Measurements from ENCODE around the gene KPNA6.

Gene KPNA6

GRCh38 chr1:32208891-32209328 is 101.1 kb downstream of the KPNA6 start, which contains the start of gene DCDC2B:
DCDC2B (plus strand) TSS chr1:32209089; CDS start chr1:32209094, 5 bp downstream.
- H3K9me3 Mint-ChIP-seq = no peaks in the 10 kb centered on the region
- H3K36me3 Mint-ChIP-seq = peaks cover 11% of the 10 kb centered on the region
- no peaks in the 10 kb centered on the region for H3K27me3 Mint-ChIP-seq
- H3K4me1 Mint-ChIP-seq = peaks cover 26% of the 10 kb centered on the region
- H3K27ac Mint-ChIP-seq = peak within 1 kb of the TSS; percentile 12
- DNase-seq = no peak
- CTCF ChIA-PET = interaction anchor here (0.9 kb wide), 1 partner anchor 185 kb away, joined by 3 read pairs; the partner anchor contains the start of gene BSDC1
- no peak within 1 kb of the TSS for H3K4me3 Mint-ChIP-seq

GRCh38 chr1:32215629-32216480 is 108.0 kb downstream of the KPNA6 start:
- Mint-ChIP-seq H3K4me3 (no peak overlapping the region), H3K27me3 (no peaks in the 10 kb centered on the region), H3K27ac (peak overlapping the region; percentile 74), H3K36me3 (peaks cover 23% of the 10 kb centered on the region), H3K9me3 (no peaks in the 10 kb centered on the region), H3K4me1 (peaks cover 36% of the 10 kb centered on the region)
- CTCF ChIA-PET = interaction anchor here (0.7 to 4.1 kb wide), 52 partner anchors 9 to 200 kb away, joined by 3 to 61 read pairs (median 5); partner anchors contain the start of genes BSDC1, CCDC28B, FAM167B and FAM229A
- DNase-seq = peak; percentile 79

- Mint-ChIP-seq H3K27ac (peak overlapping the region; percentile 74), H3K4me1 (peaks cover 44% of the 10 kb centered on the region), H3K4me3 (no peak overlapping the region), H3K27me3 (no peaks in the 10 kb centered on the region), H3K36me3 (peaks cover 23% of the 10 kb centered on the region), H3K9me3 (no peaks in the 10 kb centered on the region)
- DNase-seq = no peak
- CTCF ChIA-PET = interaction anchor here (0.7 to 4.1 kb wide), 34 partner anchors 10 to 199 kb away, joined by 3 to 61 read pairs (median 8); partner anchors contain the start of genes BSDC1, CCDC28B, FAM167B and HDAC1
Measured at GRCh38 chr1:32216566-32216965, 108.7 kb downstream of the KPNA6 start.

GRCh38 chr1:32219022-32219421 is 111.2 kb downstream of the KPNA6 start:
- Mint-ChIP-seq H3K9me3 (no peaks in the 10 kb centered on the region), H3K27me3 (no peaks in the 10 kb centered on the region), H3K4me1 (peaks cover 62% of the 10 kb centered on the region), H3K36me3 (peaks cover 27% of the 10 kb centered on the region), H3K27ac (peak overlapping the region; percentile 14), H3K4me3 (no peak overlapping the region)
- CTCF ChIA-PET = interaction anchor here (0.8 to 2.1 kb wide), 6 partner anchors 22 to 182 kb away, joined by 3 to 7 read pairs (median 3); no protein-coding TSS in a partner anchor
- DNase-seq = no peak

GRCh38 chr1:32220746-32221580 is 113.1 kb downstream of the KPNA6 start:
- Mint-ChIP-seq H3K27ac (peak overlapping the region; percentile 24), H3K27me3 (no peaks in the 10 kb centered on the region), H3K4me3 (peak overlapping the region; percentile 97), H3K9me3 (no peaks in the 10 kb centered on the region), H3K36me3 (peaks cover 34% of the 10 kb centered on the region), H3K4me1 (peaks cover 65% of the 10 kb centered on the region)
- DNase-seq = no peak
- CTCF ChIA-PET = interaction anchor here (0.8 to 2.1 kb wide), 6 partner anchors 27 to 192 kb away, joined by 3 to 7 read pairs (median 4); partner anchors contain the start of gene HDAC1

GRCh38 chr1:32221581-32221979 is 113.7 kb downstream of the KPNA6 start:
- Mint-ChIP-seq H3K9me3 (no peaks in the 10 kb centered on the region), H3K4me1 (peaks cover 62% of the 10 kb centered on the region), H3K4me3 (peak overlapping the region; percentile 97), H3K27ac (peak overlapping the region; percentile 96), H3K36me3 (peaks cover 34% of the 10 kb centered on the region), H3K27me3 (no peaks in the 10 kb centered on the region)
- DNase-seq = no peak
- CTCF ChIA-PET = interaction anchor here (0.9 to 2.7 kb wide), 2 partner anchors 27 to 70 kb away, joined by 3 to 19 read pairs; partner anchors contain the start of gene HDAC1

- Mint-ChIP-seq H3K27me3 (no peaks in the 10 kb centered on the region), H3K4me3 (peak within 1 kb of the TSS; percentile 97), H3K9me3 (no peaks in the 10 kb centered on the region), H3K4me1 (peaks cover 57% of the 10 kb centered on the region), H3K27ac (peak within 1 kb of the TSS; percentile 96), H3K36me3 (peaks cover 29% of the 10 kb centered on the region)
- DNase-seq = peak; percentile 96
- CTCF ChIA-PET = interaction anchor here (2.7 kb wide), 1 partner anchor 27 kb away, joined by 19 read pairs; no protein-coding TSS in a partner anchor
Measured at GRCh38 chr1:32221980-32222755, 114.3 kb downstream of the KPNA6 start, which contains the start of the genes EIF3I and TMEM234. EIF3I (plus strand) TSS chr1:32222407; CDS start chr1:32222442, 35 bp downstream. TMEM234 (minus strand) TSS chr1:32222353; CDS start chr1:32222322, 31 bp downstream.

- peaks cover 55% of the 10 kb centered on the region for H3K4me1 Mint-ChIP-seq
- peaks cover 37% of the 10 kb centered on the region for H3K36me3 Mint-ChIP-seq
- H3K4me3 Mint-ChIP-seq = peak overlapping the region; percentile 97
- no peaks in the 10 kb centered on the region for H3K27me3 Mint-ChIP-seq
- CTCF ChIA-PET = interaction anchor here (0.6 to 2.7 kb wide), 4 partner anchors 18 to 195 kb away, joined by 3 to 19 read pairs (median 3); partner anchors contain the start of gene IQCC
- peak overlapping the region; percentile 83 for H3K27ac Mint-ChIP-seq
- H3K9me3 Mint-ChIP-seq = no peaks in the 10 kb centered on the region
- DNase-seq = no peak
Measured at GRCh38 chr1:32223683-32224082, 115.8 kb downstream of the KPNA6 start.

GRCh38 chr1:32224285-32224684 is 116.4 kb downstream of the KPNA6 start:
- peaks cover 41% of the 10 kb centered on the region for H3K36me3 Mint-ChIP-seq
- CTCF ChIA-PET = interaction anchor here (1.2 to 2.7 kb wide), 2 partner anchors 25 to 176 kb away, joined by 3 to 19 read pairs; no protein-coding TSS in a partner anchor
- no peaks in the 10 kb centered on the region for H3K9me3 Mint-ChIP-seq
- peaks cover 55% of the 10 kb centered on the region for H3K4me1 Mint-ChIP-seq
- H3K4me3 Mint-ChIP-seq = peak overlapping the region; percentile 42
- no peaks in the 10 kb centered on the region for H3K27me3 Mint-ChIP-seq
- peak overlapping the region; percentile 16 for H3K27ac Mint-ChIP-seq
- no peak for DNase-seq
